KOPT-K1 (cell line): ENCODE data around the gene IQGAP2.

Experiments
- H3K27ac ChIP-seq: fragments of 200-600 bp; sonication (generic); 2 replicates; pipeline ENCODE4 v1.5.1; 2016; ENCODE audit warnings: antibody characterized with exemption, mild to moderate bottlenecking, low read depth, low read length; ENCODE audit not compliant: poor library complexity, severe bottlenecking
- H3K36me3 ChIP-seq: fragments of 200-600 bp; sonication (generic); 2 replicates; pipeline ENCODE4 v1.5.1; 2017; ENCODE audit warnings: antibody characterized with exemption, mild to moderate bottlenecking, low read length, moderate library complexity; ENCODE audit not compliant: insufficient read depth
- H3K9me3 ChIP-seq: fragments of 200-600 bp; sonication (generic); 2 replicates; pipeline ENCODE4 v1.5.1; 2017; ENCODE audit warnings: antibody characterized with exemption, low read length, mild to moderate bottlenecking; ENCODE audit not compliant: insufficient read depth, poor library complexity, severe bottlenecking

Gene IQGAP2

DNA sequence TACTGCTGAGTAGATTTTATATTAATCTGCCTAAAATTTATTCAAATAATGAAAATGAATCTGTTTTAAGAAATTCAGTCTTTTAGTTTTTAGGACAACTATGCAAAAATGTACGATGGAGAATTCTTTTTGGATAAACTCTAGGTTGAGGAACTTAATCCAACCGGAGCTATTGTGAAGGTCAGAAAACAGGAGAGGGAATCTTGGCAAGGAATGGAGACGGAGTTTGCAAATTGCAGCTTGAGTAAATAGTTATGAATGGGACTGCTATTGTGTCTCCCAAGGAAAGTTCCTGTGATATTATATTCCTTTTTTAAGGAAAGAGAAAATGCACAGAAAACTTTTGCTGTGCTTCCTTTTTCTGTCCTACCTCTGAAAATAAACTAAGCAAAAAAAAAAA is 67.9 kb downstream of the IQGAP2 start:
- no peak overlapping the region for H3K27ac ChIP-seq
- peaks cover 6% of the 10 kb centered on the region; the same call in 1 of the 2 replicates for H3K36me3 ChIP-seq
- H3K9me3 ChIP-seq = no peaks in the 10 kb centered on the region

DNA sequence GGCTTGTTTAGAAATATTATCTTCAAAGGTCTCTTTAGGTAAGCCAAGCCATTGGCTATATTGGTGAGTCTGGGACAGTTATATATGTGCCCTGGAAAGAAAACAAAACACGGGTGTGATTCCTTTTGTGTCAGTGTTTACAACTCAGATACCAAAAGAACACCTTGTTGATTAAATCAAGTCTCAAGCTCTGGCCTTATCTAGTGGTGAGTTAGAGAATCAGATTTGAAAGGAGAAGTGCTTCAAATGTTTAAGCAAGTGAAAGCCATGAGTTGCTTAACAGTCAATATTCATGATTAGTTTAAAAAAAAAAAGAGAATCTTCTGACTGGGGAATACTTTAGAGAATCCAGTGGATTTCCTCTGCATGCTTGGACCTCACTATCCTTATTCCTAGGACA is 68.3 kb downstream of the IQGAP2 start:
- Histone ChIP-seq H3K27ac (no peak overlapping the region), H3K9me3 (no peaks in the 10 kb centered on the region), H3K36me3 (peaks cover 2% of the 10 kb centered on the region; the same call in 1 of the 2 replicates)

DNA sequence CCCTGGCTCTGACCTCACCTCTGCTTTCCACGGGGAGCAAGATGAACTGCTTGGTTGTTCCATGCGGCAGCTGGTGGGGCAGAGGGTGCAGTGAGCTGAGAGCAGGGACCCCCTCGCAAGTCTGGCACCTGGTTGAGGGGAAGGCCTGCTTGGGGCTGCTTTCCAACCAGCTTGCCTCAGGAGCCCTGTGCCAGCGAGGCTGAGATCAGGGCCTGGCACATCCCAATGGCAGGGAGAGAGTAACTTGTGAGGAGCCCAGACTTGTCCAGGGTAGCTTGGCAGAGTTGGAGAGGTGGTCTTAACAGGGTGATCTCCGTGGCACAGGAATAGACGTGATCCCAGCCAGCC is 68.9 kb downstream of the IQGAP2 start:
- Histone ChIP-seq H3K36me3 (no peaks in the 10 kb centered on the region; the same call in 1 of the 2 replicates), H3K27ac (peak overlapping the region; percentile 76)

DNA sequence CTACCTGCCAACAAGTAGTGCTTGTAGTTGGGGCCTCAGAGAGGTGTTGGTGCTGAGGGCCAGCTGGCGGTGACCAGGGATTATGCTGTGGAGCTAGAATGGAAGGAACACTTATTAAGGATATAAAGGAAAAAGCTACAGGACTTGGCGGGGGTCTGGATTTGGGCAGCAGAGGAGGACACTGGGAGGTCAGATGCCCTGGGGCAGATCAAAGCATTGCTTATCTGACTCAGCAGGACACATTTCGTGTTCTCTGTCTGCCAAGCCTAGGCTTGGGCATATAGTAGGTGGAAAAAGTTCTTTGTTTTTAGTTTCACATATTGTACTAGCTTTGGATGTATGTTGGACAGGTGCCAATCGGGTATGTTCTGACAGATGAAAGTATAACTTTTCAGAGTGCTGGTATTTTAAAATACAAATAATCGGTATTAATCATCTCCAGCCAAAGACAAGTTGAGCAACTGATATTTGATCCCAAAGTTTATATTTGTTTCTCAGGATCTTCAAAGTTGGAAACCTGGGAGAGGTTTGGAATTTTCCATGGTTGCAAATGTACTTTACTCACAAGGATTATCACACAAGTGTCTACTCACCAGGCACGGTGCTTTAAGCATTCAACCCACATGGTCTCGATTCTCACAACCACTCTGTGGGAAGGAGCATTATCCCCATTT is 69.4 kb downstream of the IQGAP2 start:
- H3K27ac ChIP-seq = peak overlapping the region; percentile 76
- H3K9me3 ChIP-seq = no peaks in the 10 kb centered on the region
- H3K36me3 ChIP-seq = no peaks in the 10 kb centered on the region; the same call in 1 of the 2 replicates

More for the DNA sequence above, 68.9 kb downstream of the IQGAP2 start:
- no peaks in the 10 kb centered on the region for H3K9me3 ChIP-seq

DNA sequence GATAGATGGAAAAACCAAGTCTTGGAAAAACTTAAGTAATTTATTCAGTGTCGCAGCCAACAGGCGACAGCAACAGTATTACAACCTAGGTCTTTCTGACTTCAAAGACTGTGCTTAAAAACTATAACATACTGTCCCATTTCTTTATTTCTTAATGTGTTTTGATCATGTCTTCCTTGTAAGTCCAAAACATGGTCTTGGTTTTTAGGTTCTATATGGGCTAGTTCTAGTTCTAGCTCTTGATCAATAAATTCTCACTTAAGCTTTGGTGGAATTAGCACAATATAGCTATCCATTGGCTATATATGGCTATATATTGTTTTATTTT is 69.9 kb downstream of the IQGAP2 start:
- no peaks in the 10 kb centered on the region for H3K9me3 ChIP-seq
- H3K36me3 ChIP-seq = no peaks in the 10 kb centered on the region; the same call in 1 of the 2 replicates
- peak overlapping the region; percentile 76 for H3K27ac ChIP-seq

DNA sequence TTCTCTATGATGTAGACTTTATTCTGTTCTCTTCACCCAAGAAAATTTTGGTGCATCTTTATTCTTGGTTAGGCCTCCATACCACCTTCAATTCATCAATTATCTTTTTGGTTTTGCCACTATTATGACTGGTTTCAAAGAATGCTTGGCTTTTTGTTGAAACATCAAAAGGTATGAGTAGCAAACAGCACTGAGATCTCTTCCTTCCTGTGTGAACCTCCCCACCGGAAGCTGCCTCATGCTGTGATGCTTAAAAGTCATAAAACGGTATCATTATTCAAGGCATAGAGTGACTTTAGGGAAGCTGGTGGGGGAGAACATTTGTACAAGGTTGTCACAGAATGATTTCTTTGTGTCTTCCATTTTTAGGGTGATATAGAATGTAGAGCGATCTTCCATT is 70.6 kb downstream of the IQGAP2 start:
- Histone ChIP-seq H3K36me3 (no peaks in the 10 kb centered on the region; the same call in 1 of the 2 replicates), H3K9me3 (no peaks in the 10 kb centered on the region), H3K27ac (peak overlapping the region; percentile 76)

DNA sequence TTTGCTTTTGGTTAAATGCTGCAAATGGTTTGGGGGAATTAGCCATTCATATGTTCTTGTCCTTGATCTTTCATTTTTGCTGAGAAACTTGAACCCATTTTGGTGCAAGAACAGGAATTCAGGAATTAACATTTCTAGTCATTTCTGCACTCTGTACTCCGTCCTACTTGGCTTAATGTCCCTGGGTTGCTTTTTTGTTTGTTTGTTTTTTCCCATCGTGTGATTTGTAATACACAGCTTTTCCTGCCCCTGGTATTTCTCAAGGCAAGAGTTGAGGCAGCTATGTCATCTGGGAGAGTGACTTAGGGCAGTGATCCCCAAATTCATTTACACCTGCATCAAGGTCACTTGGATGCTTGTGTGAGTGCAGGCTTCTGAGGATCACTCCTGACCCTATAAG is 71.3 kb downstream of the IQGAP2 start:
- H3K27ac ChIP-seq = peak overlapping the region; percentile 76
- no peaks in the 10 kb centered on the region for H3K9me3 ChIP-seq
- H3K36me3 ChIP-seq = no peaks in the 10 kb centered on the region

DNA sequence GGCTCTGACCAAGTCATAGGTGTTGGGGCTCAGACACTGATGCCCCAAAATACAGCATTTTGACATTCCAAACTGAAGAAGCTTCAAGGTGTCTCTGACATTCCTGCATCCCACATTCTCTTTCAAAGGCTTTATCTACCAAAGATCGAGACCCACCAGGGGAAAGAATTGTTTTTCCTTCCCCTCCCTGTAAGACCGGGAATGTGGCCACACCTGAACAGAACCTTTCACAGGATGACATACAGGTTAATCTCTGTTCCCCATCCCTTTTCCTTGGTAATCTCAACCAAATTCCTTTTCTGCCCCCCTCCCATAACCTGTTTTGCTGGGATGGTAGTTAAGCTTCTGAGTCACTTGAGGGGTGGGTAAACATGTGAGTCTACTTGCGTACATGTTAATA is 72.3 kb downstream of the IQGAP2 start:
- Histone ChIP-seq H3K27ac (peak overlapping the region; percentile 76), H3K9me3 (no peaks in the 10 kb centered on the region), H3K36me3 (no peaks in the 10 kb centered on the region)

DNA sequence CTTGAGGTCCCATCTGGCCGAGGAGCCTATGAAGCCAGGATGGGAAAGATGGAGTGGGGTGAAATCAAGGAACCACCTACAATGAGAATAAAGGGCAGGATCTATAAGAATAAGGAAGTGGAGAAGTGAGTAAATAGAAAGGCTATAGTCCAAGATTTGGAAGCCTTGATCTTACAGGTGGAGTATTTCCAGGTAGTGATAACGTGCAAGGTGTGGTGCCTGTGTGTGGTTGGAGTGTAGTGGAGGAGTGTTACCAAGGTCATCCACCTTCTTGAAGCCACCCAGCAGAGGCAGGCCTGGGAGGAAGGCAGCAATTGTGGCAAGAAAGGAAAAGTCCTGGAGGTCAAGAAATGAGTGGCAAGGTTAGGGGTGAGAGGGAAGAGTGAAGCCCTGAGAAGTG is 72.9 kb downstream of the IQGAP2 start:
- no peaks in the 10 kb centered on the region for H3K36me3 ChIP-seq
- H3K27ac ChIP-seq = no peak overlapping the region

DNA sequence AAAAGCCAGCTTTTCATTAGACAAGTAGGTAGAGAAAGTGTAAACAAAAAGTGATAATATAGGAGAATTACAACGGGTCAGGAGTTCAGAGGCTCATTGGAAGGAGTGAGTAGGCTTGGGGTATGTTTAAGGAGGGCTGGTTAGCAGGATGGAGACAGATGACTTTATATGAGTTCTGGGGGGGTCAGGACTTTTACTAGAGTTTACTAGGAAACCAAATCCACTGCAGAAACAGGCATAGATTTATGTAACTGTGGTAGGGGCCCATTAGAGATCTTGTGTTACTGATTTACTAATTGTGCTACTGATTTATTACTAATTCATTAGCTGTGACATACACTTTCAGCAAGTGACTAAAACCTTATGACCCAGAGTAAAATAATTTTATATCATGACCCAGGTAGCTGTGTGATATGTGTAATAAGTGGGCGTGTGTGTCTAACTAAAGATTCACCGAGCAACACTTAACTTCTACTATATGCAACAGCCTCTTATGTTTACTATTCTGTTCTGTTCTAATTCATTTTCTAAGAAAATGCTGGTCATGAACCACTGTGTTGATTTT is 73.5 kb downstream of the IQGAP2 start:
- Histone ChIP-seq H3K27ac (no peak overlapping the region), H3K36me3 (no peaks in the 10 kb centered on the region), H3K9me3 (no peaks in the 10 kb centered on the region)

More for the DNA sequence above, 72.9 kb downstream of the IQGAP2 start:
- H3K9me3 ChIP-seq = no peaks in the 10 kb centered on the region

DNA sequence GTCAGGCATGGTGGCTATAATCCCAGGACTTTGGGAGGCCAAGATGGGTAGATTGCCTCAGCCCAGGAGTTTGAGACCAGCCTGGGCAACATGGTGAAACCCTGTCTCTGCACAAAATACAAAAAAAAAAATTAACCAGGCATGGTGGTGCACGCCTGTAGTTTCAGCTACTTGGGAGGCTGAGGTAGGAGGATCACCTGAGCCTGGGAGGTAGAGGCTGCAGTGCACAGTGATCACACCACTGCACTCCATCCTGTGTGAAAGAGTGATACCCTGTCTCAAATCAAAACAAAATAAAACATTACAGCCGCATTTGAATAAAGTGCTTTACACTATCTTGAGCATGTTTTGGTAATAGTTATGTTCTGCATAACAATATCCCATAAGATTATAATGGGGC is 74.0 kb downstream of the IQGAP2 start:
- Histone ChIP-seq H3K27ac (no peak overlapping the region), H3K9me3 (no peaks in the 10 kb centered on the region), H3K36me3 (no peaks in the 10 kb centered on the region)

DNA sequence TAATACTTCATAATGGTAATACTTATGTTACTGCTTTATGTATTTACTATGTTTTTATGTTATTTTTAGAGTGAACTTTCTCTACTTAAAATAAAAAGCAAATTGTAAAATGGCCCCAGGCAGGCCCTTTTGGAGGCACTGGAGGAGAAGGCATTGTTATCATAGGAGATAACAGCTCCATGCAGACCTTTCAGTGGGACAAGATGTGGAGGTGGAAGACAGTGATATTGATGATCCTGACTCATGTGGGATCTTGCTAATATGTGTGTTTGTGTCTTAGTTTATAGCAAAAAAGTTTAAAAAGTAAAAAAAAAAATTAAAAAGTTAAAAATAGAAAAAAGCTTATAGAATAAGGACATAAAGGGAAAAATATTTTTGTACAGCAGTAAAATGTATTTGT is 74.5 kb downstream of the IQGAP2 start:
- Histone ChIP-seq H3K9me3 (no peaks in the 10 kb centered on the region), H3K27ac (no peak overlapping the region), H3K36me3 (no peaks in the 10 kb centered on the region)

DNA sequence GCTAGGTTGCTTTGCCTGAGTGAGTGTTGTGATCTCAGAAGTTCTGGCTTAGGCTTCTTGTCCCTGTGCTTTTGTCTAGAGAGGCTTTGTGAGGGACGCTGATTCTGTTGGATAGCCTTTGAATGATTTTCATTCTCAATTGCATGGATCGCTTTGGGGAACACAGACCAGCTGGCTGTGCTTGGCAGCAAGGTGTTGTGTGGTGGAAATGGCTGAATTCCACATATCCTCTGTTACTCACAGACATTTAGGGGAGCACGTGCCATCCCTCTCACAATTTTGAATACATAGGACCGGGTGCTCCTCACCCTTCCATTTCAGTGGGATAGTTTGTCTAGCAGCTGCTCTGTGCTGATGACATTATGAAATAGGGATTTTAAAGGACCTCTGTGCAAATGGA is 76.2 kb downstream of the IQGAP2 start:
- Histone ChIP-seq H3K36me3 (no peaks in the 10 kb centered on the region), H3K27ac (no peak overlapping the region), H3K9me3 (no peaks in the 10 kb centered on the region)

DNA sequence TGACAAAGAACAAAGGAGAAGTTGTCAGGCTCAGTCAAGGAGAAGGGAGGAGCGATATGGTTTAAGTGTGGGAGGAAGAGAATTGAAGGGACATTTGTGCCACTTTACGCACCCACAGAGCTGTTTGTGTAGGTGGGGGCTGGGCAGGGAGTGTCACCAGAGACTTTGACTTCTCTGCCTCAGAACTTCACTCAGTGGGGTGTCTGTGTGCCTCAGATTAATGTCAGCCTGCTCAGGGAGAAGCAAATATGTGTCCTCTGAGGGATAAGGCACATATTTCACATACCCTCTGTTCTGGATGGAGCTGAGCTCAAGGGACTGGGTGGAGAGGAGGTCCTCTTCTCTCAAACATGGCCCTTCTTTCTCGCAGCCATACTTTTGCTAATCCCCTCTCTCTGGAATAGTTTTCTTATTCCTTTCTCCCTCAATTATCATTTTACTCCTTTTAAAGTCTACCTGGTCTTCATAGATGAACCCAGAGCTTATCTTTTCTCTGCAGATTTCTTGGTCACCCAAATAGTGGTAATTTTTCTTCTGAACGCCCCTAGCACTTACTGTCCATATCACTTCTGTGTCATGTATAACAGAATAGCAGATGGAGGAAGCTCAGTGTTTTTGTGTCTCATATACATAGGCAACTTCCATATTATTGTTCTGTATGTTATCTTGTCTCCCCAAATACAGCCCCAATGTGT is 77.0 kb downstream of the IQGAP2 start:
- H3K27ac ChIP-seq = no peak overlapping the region

DNA sequence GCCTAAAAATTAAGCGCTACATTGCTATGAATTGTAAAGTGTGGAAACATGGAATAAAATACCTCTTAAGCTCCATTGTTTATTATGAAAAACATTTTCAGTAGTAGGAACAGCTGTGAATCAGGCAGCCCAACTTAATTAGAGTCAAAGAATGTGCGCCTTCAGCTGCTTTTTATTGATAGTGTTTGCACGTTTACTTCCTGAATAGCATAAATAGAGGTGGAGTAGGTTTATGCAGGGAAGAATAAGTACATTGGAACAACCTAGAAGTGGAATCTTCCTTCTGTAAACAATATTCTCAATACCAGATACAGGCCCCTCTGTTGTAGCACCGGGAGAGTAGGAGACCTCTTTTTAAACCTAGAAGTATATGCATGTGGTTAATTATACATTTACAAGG is 79.9 kb downstream of the IQGAP2 start:
- no peaks in the 10 kb centered on the region for H3K36me3 ChIP-seq
- no peak overlapping the region for H3K27ac ChIP-seq
- no peaks in the 10 kb centered on the region for H3K9me3 ChIP-seq

More for the DNA sequence above, 77.0 kb downstream of the IQGAP2 start:
- Histone ChIP-seq H3K9me3 (no peaks in the 10 kb centered on the region), H3K36me3 (no peaks in the 10 kb centered on the region)

DNA sequence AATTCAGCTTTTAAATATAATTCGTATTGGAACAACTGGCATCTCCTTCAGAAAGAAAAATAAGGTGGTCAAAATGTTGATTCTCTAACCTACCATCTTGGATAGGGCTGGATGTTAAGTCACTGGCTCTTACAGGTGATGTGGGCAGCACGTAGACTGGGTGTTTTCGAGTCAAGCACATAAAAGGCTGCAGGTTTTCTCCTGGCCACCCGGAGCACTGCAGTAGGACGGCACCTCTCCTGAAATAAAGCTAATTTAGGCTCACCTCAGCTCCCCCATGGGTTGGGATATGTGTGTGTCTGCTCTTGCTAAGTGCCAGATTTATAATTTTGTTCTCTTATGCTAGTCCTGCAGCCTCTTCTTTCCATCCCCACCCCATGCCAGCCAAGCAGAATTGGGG is 80.3 kb downstream of the IQGAP2 start:
- no peak overlapping the region for H3K27ac ChIP-seq
- H3K9me3 ChIP-seq = no peaks in the 10 kb centered on the region
- no peaks in the 10 kb centered on the region for H3K36me3 ChIP-seq
